ENCODE measurements around the gene UBR4.

DNA sequence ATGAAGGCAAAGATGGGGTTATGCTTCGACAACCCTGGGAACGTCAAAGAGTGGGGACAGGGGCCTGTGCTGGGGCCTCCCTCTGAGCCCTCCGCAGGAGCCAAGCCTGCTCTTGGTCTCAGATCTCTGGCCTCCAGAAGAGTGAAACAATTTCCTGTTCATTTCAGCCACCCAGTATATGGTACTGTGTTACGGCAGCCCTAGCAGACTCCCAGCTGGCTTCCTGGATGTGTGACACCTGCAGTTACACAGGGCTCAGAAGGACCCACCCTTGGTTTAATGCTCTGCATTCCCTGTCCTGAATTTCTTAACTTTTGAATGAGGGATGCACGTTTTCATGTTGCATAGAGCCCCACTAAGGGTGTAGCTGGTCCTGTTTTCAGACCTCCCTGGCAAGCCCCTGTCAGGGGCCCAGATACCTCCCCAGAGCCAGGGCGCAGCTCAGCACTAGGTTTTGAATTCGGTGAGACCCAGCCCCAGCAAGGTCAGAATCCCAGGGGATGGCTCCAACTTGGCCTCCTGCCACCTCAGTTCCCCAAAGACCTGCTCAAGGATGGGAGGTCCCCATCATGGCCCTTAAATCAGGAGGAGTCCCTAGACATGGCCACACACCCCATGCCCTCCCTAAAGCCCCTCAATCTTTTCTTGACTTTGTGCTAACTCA, 174.6 kb downstream of the UBR4 start:
- no peak for TF ChIP-seq REST (IDR thresholded peaks at IDR 0.05; ENCODE audit: low read depth, low read length)
- no peak for TF ChIP-seq LARP7 (IDR thresholded peaks at IDR 0.05)
- TF ChIP-seq POLR2A (IDR thresholded peaks at IDR 0.05; ENCODE audit: low read depth, low read length), result no peak
- TF ChIP-seq, protein P1, sequence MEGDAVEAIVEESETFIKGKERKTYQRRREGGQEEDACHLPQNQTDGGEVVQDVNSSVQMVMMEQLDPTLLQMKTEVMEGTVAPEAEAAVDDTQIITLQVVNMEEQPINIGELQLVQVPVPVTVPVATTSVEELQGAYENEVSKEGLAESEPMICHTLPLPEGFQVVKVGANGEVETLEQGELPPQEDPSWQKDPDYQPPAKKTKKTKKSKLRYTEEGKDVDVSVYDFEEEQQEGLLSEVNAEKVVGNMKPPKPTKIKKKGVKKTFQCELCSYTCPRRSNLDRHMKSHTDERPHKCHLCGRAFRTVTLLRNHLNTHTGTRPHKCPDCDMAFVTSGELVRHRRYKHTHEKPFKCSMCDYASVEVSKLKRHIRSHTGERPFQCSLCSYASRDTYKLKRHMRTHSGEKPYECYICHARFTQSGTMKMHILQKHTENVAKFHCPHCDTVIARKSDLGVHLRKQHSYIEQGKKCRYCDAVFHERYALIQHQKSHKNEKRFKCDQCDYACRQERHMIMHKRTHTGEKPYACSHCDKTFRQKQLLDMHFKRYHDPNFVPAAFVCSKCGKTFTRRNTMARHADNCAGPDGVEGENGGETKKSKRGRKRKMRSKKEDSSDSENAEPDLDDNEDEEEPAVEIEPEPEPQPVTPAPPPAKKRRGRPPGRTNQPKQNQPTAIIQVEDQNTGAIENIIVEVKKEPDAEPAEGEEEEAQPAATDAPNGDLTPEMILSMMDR (IDR thresholded peaks at IDR 0.05 in 2 of 3, conservative IDR thresholded peaks at IDR 0.05 in 1 of 3; ENCODE audit: control insufficient read depth in 2 of 3, extremely low read depth in 1 of 3, insufficient read depth in 1 of 3, low read depth in 3 of 3, low read length in 3 of 3), result no peak
- no peak for TF ChIP-seq YY1 (IDR thresholded peaks at IDR 0.05; ENCODE audit: low read depth, low read length)
- no peak for TF ChIP-seq POLR2AphosphoS5 (IDR thresholded peaks at IDR 0.05; ENCODE audit: low read length)
- no peak for TF ChIP-seq EED (IDR thresholded peaks at IDR 0.05; ENCODE audit: low read depth)
- TF ChIP-seq EP300 (IDR thresholded peaks at IDR 0.05; ENCODE audit: borderline replicate concordance in 1 of 2, control insufficient read depth in 1 of 2, low read depth in 2 of 2, low read length in 2 of 2), result no peak
- no peak for TF ChIP-seq ZNF24 (IDR thresholded peaks at IDR 0.05)

All from GM12878 (cell line).